Endothelial cell of umbilical vein (primary cell): ENCODE measurements around the gene TRIM10. TPM values are rescaled to one million over a fixed set of nuclear protein-coding genes. Genes with fewer than 3 reads are reported as not detected.

Source experiments
- BruUV-seq: library from RNA; stranded (reverse); fragments of 400-500 nt; replicated peaks from 2 replicates; lab custom pipeline; 2021; lab: Mats Ljungman, UMichigan
- CTCF ChIA-PET: fragments of 300-600, 350-600 bp; sonication (Branson Sonifier 250); formaldehyde crosslinking; loops from one replicate; lab custom pipeline; 2021; ENCODE audit warnings: antibody characterized with exemption, inconsistent platforms; lab: Charles Lee
- POLR2A ChIA-PET: fragments of 300-600, 350-600 bp; sonication (Branson Sonifier 250); formaldehyde crosslinking; loops from one replicate; lab custom pipeline; 2021; ENCODE audit warnings: antibody characterized with exemption, inconsistent platforms; lab: Charles Lee
- DNase-seq: peaks from one replicate; pipeline ENCODE4 v3.0.0-alpha.2; 2011; ENCODE audit warnings: low read depth, low spot score
- FAIRE-seq: peaks from 2 replicates; lab custom pipeline; 2011; peaks lifted over from hg19 to GRCh38; lab: Jason Lieb, UNC
- H2AFZ ChIP-seq: 2 replicates; pipeline ENCODE4 v1.6.0; 2012; ENCODE audit warnings: low read depth, low read length, control low read depth, inconsistent platforms
- H3K27ac ChIP-seq: 2 replicates; pipeline ENCODE4 v1.5.1; 2011; ENCODE audit warnings: low read depth, mild to moderate bottlenecking, control low read depth, low read length, moderate library complexity; ENCODE audit not compliant: insufficient read depth
- H3K27me3 ChIP-seq, 2 experiments: 2 replicates each; pipeline versions ENCODE4 v1.6.0 to v1.6.1; 2011; ENCODE audit warnings: low read length in 2 of 2, mixed read lengths in 1 of 2; ENCODE audit not compliant: control insufficient read depth in 2 of 2, insufficient read depth in 2 of 2
- H3K36me3 ChIP-seq, 2 experiments: 2 replicates in 1 of 2; 3 replicates in 1 of 2; pipeline ENCODE4 v1.5.1; 2011; ENCODE audit warnings: low read length in 2 of 2, mild to moderate bottlenecking in 1 of 2, moderate library complexity in 1 of 2; ENCODE audit not compliant: control insufficient read depth in 2 of 2, insufficient read depth in 2 of 2; ENCODE audit errors: extremely low read depth in 1 of 2
- H3K4me1 ChIP-seq: 3 replicates; pipeline ENCODE4 v1.5.1; 2011; ENCODE audit warnings: mild to moderate bottlenecking, low read length; ENCODE audit not compliant: control insufficient read depth, insufficient read depth; ENCODE audit errors: extremely low read depth
- H3K4me2 ChIP-seq: 2 replicates; pipeline ENCODE4 v1.6.1; 2011; ENCODE audit warnings: low read length, control low read depth, mixed read lengths; ENCODE audit not compliant: insufficient read depth
- H3K4me3 ChIP-seq, 3 experiments: fragments of 200-600 bp in 1 of 3; sonication (generic), shearing (Covaris generic) in 1 of 3; replicated peaks in 1 of 3; 2 replicates each; pipeline ENCODE4 v1.5.1; 2011 to 2016; ENCODE audit warnings: control low read depth in 3 of 3, low read length in 3 of 3, mild to moderate bottlenecking in 2 of 3, inconsistent platforms in 1 of 3, low read depth in 1 of 3, moderate library complexity in 1 of 3; ENCODE audit not compliant: insufficient read depth in 1 of 3
- H3K79me2 ChIP-seq: 2 replicates; pipeline ENCODE4 v1.6.0; 2012; ENCODE audit warnings: low read length, inconsistent platforms; ENCODE audit not compliant: control insufficient read depth, insufficient read depth
- H3K9ac ChIP-seq: replicated peaks from 2 replicates; pipeline ENCODE3; 2011; ENCODE audit warnings: low read length, control low read depth; ENCODE audit not compliant: insufficient read depth; ENCODE audit errors: extremely low read depth
- H3K9me1 ChIP-seq: replicated peaks from 3 replicates; pipeline ENCODE4 v1.6.0; 2011; ENCODE audit warnings: mild to moderate bottlenecking, low read length; ENCODE audit not compliant: control insufficient read depth, insufficient read depth; ENCODE audit errors: extremely low read depth
- H3K9me3 ChIP-seq: replicated peaks from 2 replicates; pipeline ENCODE4 v1.5.1; 2012; ENCODE audit warnings: low read length, inconsistent platforms; ENCODE audit not compliant: control insufficient read depth, insufficient read depth
- H4K20me1 ChIP-seq: replicated peaks from 2 replicates; pipeline ENCODE3; 2011; ENCODE audit warnings: mild to moderate bottlenecking, low read length; ENCODE audit not compliant: control insufficient read depth, insufficient read depth; ENCODE audit errors: extremely low read depth
- CTCF ChIP-seq, 2 donors: IDR thresholded peaks; 1 replicate in 1 of 2; 2 replicates in 1 of 2; pipeline ENCODE4 v1.5.1; 2011; ENCODE audit warnings: low read length in 2 of 2, mild to moderate bottlenecking in 2 of 2, moderate library complexity in 2 of 2, control low read depth in 1 of 2, inconsistent platforms in 1 of 2, low read depth in 1 of 2; ENCODE audit not compliant: insufficient read depth in 1 of 2; ENCODE audit errors: extremely low read depth in 1 of 2
- EZH2 ChIP-seq: IDR thresholded peaks from 2 replicates; pipeline ENCODE4 v1.6.1; 2012; ENCODE audit warnings: borderline replicate concordance, low read depth, mild to moderate bottlenecking, moderate library complexity, low read length, inconsistent platforms; ENCODE audit not compliant: severe bottlenecking
- FOS ChIP-seq: IDR thresholded peaks from 2 replicates; pipeline ENCODE4 v1.6.1; 2011; ENCODE audit warnings: mild to moderate bottlenecking, low read length, moderate library complexity, borderline replicate concordance; ENCODE audit not compliant: insufficient read depth
- GATA2 ChIP-seq: IDR thresholded peaks from 2 replicates; pipeline ENCODE4 v1.7.0; 2011; ENCODE audit warnings: low read depth, mild to moderate bottlenecking, moderate library complexity, mixed read lengths, low read length; ENCODE audit not compliant: insufficient read length, insufficient read depth
- JUN ChIP-seq: IDR thresholded peaks from 2 replicates; pipeline ENCODE4 v1.6.1; 2011; ENCODE audit warnings: borderline replicate concordance, low read depth; ENCODE audit not compliant: insufficient read length, insufficient read depth
- MYC ChIP-seq: IDR thresholded peaks from one replicate; pipeline ENCODE4 v1.6.1; 2011; ENCODE audit warnings: mild to moderate bottlenecking, low read depth, low read length
- POLR2A ChIP-seq: IDR thresholded peaks from 2 replicates; pipeline ENCODE4 v1.6.1; 2012; ENCODE audit warnings: low read depth, mild to moderate bottlenecking, control low read depth, low read length
- POLR2AphosphoS5 ChIP-seq: IDR thresholded peaks from 2 replicates; pipeline ENCODE4 v1.6.1; 2012; ENCODE audit warnings: low read depth, mild to moderate bottlenecking, control low read depth, low read length, moderate library complexity; ENCODE audit not compliant: insufficient read depth
- dilution Hi-C: fragments of 300-500 bp; cut with MboI; formaldehyde crosslinking; loops from one replicate; pipeline ENCODE4 v1.15.0; 2019; ENCODE audit warnings: low sequenced_read_pairs; ENCODE audit not compliant: extremely low pct_ligation_motif_present
- intact Hi-C: fragments of 100-400 bp; cut with micrococcal nuclease; formaldehyde crosslinking; loops from one replicate; pipeline ENCODE4 v1.10.0; 2022
- polyA plus RNA-seq, 4 experiments: library from polyadenylated mRNA; depleted of rRNA in 3 of 4; stranded (reverse) in 3 of 4; unstranded in 1 of 4; fragments of >200 nt; gene quantifications; 2 replicates each; pipeline versions ENCODE4 v1.2.1 to v1.2.3, GENCODE V29; 2011 to 2012; ENCODE audit warnings: missing spikeins in 1 of 4
- total RNA-seq: library from RNA; stranded (reverse); gene quantifications from 2 replicates; pipeline ENCODE4 v1.2.3, GENCODE V29; 2021
- TF ChIP-seq, protein P1 (sequence below): IDR thresholded peaks from 2 replicates; pipeline ENCODE4 v1.6.1; 2011; ENCODE audit not compliant: insufficient read depth, insufficient read length

Gene TRIM10
- total and polyA plus RNA-seq, 2 donors (not counting 3 experiments of a cell fraction or from before 2014, with no cell fraction given) = not detected

- Histone ChIP-seq H3K9me3 (no peaks in the 10 kb centered on the region), H3K4me1 (peaks cover 8% of the 10 kb centered on the region), H3K27me3 (peaks cover 0 to 6% of the 10 kb centered on the region in 2 experiments), H3K4me3 (no peak overlapping the region), H3K9me1 (no peaks in the 10 kb centered on the region), H3K9ac (no peak overlapping the region), H3K79me2 (no peaks in the 10 kb centered on the region), H4K20me1 (no peaks in the 10 kb centered on the region), H3K36me3 (no peaks in the 10 kb centered on the region), H3K4me2 (no peak overlapping the region), H2AFZ (no peak overlapping the region), H3K27ac (no peak overlapping the region)
- TF ChIP-seq POLR2AphosphoS5 (no peak), JUN (no peak), CTCF (IDR thresholded peaks at IDR 0.05; ENCODE audit: extremely low read depth in 1 of 2, insufficient read depth in 1 of 2, low read depth in 1 of 2, low read length in 2 of 2) (no peak), MYC (no peak), EZH2 (no peak), GATA2 (no peak), POLR2A (no peak), FOS (no peak)
- TF ChIP-seq, protein P1, sequence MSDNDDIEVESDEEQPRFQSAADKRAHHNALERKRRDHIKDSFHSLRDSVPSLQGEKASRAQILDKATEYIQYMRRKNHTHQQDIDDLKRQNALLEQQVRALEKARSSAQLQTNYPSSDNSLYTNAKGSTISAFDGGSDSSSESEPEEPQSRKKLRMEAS = no peak
- intact Hi-C loops = no loop called here
- ChIA-PET POLR2A (no interaction called here), CTCF (interaction anchor here (1.3 kb wide), 1 partner anchor 23 kb away, joined by 7 read pairs; no protein-coding TSS in a partner anchor)
- no peak for DNase-seq
- BruUV-seq = no TSS peak
- no peak for FAIRE-seq
- dilution Hi-C loops = no loop called here
Observed at GRCh38 chr6:30154061-30154460, 7.0 kb downstream of the TRIM10 start.
